ENCODE data around the gene CA5A.
"Not testable (repeated sequence)": the region's sequence is repeated elsewhere in the genome, so short reads cannot be mapped to it uniquely, and the experiment has no call there.

Gene CA5A

GRCh38 chr16:87863327-87863635 lies 73.0 kb downstream of the CA5A start:
- not testable (repeated sequence) for DNase-seq

DNA sequence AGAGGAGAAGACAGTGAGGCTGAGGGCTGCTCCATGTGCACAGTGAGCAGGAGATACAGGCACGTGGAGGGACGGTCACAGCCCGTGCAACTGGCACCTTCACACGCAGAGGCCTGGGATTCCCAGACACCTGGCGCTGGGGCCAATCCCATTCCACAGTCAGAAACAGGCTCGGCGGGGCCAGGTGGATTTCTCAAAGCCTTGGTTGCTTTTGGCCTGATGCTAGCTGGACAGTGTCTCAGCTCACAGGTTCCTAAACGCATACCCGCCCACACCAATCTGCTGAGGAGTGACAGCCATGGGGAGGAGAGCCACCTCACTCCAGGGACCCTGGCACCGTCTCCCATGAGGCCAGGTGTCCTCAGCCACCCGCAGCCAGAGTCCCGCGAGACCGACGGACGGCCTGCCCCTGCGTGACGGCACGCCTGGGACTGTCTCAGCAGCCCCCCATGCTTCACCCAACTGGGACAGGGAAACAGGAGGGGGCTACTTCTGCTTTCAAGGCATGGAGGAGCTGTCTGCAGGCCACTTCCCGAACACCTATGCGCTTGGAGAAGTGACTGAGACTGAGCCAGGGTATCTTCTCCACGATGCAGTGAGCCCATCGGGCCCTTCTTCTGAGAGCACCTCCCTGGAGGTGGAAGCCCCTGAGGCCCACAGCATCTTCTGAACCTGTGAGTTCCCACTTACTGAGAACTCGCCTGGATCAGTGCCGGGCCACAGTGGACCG lies 73.6 kb downstream of the CA5A start:
- not testable (repeated sequence) for DNase-seq

DNA sequence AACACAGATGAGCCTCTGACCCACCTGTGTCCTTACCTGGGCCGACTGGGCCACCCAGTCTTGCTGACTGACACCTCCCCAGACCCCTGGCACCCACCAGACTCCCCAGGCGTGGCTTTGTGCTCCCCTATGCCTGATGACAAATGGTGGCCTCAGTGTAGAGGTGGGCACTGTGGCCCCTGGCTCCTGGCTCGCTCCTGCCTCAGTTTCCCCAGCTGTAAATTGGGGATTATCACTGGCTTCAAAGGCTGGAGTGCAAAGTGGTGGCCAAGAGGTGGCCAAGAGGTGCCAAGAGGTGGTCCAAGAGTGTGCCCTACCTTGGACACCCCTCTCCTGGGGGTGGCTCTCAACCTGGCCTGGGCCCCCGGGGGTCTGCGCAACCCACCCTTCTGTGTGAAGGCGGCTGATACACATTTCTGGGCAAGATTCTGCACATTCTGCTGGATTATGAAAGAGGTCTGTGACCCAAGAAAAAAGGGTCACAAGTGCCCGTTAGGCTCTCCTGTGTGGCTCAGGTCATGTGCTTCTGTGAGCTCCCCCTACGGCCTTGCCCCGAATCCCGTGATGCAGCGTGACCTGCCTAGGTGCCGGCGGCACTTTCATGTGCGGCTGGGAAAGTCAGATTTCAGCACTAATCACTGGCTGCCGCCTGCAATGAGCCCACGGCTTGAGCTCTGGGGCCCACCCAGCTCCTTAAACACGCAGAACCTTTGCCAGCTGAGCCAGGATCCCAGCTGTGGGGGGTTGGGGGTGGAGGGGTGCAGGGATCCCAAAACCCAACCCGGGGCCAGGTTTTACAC lies 74.8 kb downstream of the CA5A start:
- not testable (repeated sequence) for DNase-seq

GRCh38 chr16:87860553-87861299 lies 75.6 kb downstream of the CA5A start:
- no peak for DNase-seq

GRCh38 chr16:87858151-87858993 lies 78.0 kb downstream of the CA5A start:
- DNase-seq, result not testable (repeated sequence)

DNA sequence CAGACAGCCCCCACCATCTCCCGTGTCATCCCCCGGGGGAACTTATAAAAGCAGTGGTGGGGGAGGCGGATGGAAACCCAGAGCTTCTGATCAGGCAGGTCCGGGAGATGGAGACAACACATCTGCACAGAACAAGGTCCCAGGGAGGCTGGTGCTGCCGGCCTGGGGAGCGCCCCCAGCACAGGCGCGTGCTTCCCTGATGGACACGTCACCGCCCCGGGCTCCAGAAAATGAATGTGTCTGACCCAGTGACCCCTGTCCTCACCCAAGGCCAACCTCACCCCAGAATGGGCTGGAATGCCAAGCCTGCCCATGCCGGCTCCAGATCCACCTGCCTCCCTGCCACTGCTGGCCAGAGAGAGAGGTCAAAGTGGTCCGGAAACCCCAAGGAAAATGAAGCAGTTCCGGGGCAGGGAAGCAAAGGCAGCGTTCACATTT lies 79.5 kb downstream of the CA5A start:
- no peak for DNase-seq

DNA sequence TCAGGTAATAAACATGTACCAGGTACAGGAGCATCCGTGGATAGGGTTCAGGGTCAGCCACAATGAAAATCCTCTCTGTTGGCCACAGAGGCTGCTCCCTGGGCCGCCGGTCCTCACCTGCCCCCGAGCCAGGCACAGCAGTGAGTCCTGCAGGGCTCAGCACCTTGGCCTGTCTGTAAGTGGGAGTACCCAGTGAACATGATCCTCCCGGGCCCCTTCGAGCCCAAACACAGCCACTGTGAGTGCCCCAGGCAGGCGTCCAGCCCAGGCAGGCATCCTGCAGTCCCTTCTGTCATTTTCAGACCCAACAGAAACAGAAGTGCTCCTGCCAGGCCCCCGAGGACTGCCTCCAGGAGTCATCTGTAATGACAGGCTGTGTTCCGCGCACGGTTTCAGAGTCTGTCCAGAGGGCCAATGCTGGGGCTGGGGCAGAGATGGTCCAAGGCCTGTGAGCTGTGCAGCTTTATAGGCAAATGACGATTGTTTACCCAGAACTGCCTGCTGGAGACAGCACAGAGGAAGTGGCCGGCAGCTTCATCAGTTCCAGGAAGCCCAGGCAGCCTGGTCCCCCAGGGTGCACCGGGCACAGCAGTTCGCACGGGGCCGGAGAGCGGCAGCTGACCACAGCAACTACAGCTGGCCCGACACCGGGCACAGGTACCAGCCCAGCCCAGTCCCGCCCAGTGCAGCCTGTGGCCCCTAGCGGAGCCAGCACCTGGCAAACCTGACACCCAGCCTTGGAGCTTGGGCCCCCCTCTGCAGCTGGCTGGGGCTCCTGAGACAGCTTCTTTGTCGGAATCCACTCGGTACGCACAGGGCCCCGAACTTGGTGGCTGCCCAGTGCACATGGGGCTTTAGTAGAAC lies 80.2 kb downstream of the CA5A start:
- DNase-seq, result no peak

GRCh38 chr16:87854907-87855683 lies 81.2 kb downstream of the CA5A start:
- no peak for DNase-seq

GRCh38 chr16:87854053-87854906 lies 82.0 kb downstream of the CA5A start:
- DNase-seq, result no peak

GRCh38 chr16:87853411-87854052 lies 82.8 kb downstream of the CA5A start:
- DNase-seq, result peak; percentile 49

DNA sequence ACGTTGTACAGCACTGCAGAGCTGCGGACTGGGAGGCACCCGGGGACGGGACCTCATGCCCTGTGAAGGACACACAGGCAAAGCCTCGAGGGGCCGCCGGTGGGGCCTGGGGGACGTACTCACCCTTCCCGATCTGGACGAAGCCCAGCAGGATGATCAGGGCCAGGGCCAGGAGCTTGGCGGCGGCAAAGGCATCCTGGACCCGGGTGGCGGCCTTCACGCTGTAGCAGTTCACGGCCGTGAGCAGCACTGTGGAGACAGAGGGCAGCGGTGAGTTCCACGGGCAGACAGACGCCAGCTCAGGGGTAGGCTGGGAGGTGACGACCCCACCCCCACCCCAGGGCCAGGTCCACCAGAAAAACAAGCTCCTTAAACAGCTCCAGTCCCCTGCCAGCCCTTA lies 84.7 kb downstream of the CA5A start:
- no peak for DNase-seq

GRCh38 chr16:87851141-87851587 lies 85.2 kb downstream of the CA5A start:
- DNase-seq, result no peak

- no peak for DNase-seq
Observed at GRCh38 chr16:87850009-87851006, 86.0 kb downstream of the CA5A start.

- no peak for DNase-seq
Observed at GRCh38 chr16:87849419-87850008, 86.8 kb downstream of the CA5A start.

- no peak for DNase-seq
Observed at GRCh38 chr16:87848676-87849345, 87.5 kb downstream of the CA5A start.

DNA sequence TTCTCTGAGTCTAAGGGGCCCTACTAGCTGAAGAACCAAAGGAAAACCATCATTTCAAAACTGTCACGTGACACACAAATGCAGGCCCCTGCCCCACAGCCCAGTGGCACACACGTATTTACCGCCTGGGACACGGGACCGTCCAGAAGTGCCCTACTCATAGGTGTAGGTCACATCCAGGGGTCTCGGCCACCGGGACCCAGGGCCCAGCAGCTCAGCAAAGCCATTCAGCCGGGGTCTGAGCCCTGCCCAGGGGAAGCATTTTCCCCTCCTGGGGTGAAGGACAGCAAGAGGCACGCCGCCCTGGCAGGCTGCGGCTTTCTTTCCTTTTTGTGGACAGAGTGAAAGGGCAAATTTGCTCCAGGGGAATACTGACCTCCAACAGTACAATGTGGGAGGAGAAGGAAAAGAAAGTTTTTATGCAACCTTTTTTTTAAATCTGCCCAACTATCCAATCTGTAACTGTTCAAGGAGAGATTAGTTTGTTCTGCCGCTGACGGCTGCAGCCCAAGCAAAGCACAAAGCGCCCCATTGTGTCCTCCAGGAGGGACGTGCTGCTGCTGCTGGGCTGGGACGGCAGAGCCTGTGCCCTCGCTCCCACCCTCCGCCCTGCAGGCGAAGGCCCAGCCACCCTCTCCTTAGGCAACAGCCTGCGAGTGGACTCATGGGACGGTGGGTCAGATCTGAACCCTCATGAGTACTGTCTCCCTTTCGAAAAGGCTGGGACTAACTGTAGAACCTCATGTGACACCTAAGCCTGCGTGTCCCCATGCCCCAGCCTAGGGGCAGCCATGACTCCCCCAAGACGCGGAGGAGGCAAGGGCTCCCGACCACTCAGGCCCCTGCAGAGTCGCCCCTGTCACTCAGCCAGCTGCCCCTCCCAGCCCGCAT lies 88.3 kb downstream of the CA5A start:
- DNase-seq, result no peak

All from NCI-H2029 (cell line).